Stimulated activated CD4-positive, alpha-beta T cell treated with anti-CD3 and anti-CD28 coated beads, Interleukin-2, amount 100 ng/mL, for 24 hours (primary cell): ENCODE results near the gene SERBP1.
"Not testable (repeated sequence)": the region's sequence is repeated elsewhere in the genome, so short reads cannot be mapped to it uniquely, and the experiment has no call there.

Source experiments
- DNase-seq, 2 donors: peaks; one replicate each; pipeline ENCODE4 v3.0.0-alpha.2; 2020

The SERBP1 gene

DNA sequence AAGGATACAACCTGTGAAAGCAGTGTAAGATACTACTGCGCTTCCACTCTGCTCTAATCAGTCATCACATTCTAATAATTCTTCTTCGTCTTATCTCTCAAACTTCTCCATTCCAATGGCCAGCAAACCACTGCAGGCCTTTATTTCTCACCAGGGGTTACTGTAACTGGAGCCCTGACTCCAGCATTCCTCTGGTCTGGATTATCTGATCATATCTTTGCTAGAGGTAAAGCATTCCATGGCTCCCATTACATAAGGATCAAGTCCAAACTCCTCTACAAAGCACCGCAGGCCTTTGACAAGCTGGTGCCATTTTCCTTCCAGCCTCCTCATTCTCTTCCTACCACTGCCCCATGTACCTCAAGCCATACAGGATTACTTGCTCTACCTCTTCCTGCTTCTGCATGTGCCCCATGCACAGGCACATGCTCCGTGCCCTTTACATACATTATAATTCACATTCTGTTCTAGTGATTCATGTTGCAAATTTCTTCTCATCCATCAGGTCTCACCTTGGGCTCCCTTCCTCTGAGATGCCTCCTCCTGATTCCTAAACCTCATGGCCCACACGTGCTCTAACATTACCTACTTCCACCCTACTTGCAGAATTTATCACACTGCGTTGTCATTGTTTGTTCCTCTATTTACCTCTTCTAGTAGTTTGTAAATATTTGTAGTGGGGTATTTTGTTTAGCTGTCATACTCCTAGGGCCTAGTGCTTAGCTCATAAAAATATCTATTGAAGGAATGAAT, 9.3 kb upstream of the SERBP1 start:
- DNase-seq: no peak

DNA sequence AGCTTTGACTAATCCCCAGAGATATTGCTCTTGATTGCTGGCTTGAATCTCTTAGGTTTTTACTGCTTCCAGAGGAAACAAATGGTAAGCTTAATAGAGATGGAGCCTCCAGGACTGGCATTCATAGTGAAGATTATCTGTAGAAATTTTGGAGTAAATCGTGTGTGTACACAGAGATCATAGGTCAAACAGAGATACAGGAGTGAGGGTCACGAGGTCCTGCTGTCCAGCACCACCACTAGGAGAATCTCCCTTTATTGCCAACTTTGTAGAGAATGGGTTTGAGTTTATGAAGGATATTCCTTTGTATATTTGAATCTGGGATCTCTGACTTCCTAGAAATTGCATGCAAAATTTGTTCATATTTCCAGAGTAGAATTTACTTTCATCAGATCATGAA, 7.8 kb upstream of the SERBP1 start:
- DNase-seq: no peak

DNA sequence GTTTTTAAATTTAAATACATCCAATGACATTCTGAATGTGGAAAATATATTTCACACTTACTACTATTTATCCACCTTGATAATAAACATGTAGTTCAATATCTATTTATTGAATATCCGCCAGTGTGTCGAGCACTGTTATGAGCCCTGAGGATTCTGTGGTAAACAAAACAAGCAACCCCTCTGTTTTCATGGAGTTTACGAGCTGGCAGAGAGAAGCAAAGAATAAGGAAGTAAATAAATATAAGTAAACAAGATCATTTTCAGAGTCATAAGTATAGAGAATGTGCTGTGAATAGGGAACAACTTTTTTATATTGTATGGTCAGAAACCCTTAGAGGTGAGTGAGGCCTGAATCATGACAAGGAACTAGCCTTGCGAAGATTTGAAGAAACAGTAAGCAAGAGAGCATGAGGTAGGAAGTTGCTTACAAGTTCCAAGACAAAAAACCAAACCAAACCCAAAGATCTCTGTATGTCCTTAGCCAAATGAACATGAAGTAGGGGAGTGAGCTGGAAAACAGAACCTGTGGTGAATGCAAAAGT, 6.4 kb upstream of the SERBP1 start:
- DNase-seq: no peak

DNA sequence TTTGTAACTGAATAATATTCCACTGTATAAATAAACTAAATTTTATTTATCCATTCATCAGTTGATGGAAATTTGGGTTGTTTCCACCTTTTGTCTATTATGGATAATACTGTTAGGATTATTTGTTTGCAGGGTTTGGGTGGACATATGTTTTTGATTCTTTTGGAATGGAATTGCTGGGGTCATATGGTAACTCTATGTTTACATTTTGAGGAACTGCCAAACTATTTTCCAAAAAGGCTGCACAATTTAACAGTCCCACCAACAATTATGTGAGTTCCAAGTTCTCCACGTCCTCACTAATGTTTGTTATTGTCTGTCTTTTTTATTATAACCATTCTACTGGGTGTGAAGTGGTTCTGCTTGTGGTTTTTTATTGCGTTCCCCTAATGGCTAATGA, 4.3 kb upstream of the SERBP1 start:
- DNase-seq: no peak

DNA sequence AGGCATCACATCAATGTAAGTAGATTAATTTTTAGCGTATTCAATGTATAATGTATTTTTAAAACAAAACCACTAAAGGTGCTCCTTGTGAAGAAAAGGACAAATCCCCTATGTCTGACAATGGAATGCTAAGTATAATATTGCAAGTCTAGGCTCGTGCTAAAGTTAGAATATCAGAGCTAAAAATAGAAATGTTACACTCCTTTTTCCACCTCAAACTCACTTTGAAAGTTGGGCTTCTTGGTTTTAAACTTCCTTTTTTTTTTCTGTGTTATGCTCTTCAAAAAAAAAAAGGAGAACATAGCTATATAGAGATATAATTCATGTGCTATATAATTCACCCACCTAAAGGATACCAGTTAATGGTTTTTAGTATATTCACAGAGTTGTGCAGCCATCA, 3.6 kb upstream of the SERBP1 start:
- no peak for DNase-seq

DNA sequence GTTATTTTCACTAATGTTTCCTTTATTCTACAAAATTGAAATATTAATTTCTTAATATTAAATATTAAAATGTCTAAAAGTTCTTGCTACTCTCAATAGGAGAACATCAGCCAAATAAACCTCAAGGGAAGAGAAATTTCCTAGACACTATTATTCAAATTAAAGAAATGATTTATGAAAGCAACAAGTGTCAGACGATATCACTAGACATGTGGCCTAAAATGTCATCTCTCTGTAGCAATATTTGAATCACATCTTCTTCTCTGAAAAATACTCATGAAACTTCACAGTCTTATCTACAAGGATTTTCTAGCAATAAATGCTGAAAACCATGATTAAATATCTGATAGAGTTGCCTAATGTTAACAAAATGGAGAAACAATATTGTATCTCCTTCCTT, 2.5 kb upstream of the SERBP1 start:
- no peak for DNase-seq

DNA sequence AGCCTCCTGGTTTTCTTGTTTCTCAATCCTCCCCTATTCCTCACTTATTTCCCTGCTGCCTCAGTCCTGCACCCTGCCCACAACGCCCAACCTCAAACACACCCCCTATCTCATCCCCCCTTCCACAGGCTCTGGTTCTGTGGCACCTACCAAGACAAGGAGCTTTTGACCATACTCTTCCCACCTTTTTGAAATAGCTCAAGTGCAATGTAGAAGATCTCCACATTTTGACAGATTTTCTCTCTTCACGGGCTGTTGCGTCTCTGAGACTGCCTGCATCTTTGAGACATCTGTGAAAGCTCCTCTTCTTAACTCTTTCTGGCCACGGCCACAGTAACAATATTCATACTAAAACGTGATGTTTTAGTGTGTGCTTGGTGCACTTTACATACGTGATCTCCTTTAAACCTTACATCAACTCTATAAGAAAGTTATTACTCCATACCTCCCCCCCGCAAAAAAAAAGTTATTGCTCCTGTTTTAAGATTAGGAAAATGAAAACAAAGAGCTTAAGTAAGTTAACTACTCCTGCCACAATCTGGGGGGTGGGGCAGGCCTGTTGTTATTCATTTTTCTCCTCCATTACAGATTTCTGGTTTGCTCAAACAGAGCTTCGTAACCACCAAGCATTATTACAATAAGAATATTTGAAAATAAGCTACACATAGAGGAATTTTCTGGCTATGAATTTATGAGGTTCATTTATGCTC, 1.8 kb upstream of the SERBP1 start:
- DNase-seq: no peak

DNA sequence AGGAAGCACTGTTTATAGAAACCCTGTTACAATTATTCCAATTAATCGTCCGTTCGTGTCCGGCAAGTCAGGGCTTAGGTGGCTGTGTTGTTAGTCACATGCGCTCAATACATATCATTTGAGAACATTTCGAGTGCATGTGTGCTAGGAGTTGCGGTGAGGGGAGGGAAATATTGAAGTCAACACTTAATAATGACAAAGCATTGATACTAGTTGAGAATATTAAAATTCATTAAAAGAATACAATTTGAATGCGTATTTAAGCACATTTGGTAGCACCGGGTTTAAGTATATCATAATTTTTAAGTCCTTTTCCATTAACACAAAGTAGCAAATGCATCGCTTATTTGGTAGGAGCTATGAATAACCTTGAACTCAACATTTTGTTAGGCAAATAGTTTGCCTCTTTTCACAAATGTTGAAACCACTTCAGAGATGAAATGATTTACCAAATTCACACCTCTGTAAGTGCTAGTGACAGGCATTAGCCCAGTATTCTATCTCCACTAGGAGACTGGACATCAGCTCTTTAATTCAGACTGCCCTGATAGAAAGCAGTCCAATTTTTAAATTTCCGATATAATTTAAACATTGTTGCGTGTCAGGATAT, 1.1 kb upstream of the SERBP1 start:
- no peak for DNase-seq

DNA sequence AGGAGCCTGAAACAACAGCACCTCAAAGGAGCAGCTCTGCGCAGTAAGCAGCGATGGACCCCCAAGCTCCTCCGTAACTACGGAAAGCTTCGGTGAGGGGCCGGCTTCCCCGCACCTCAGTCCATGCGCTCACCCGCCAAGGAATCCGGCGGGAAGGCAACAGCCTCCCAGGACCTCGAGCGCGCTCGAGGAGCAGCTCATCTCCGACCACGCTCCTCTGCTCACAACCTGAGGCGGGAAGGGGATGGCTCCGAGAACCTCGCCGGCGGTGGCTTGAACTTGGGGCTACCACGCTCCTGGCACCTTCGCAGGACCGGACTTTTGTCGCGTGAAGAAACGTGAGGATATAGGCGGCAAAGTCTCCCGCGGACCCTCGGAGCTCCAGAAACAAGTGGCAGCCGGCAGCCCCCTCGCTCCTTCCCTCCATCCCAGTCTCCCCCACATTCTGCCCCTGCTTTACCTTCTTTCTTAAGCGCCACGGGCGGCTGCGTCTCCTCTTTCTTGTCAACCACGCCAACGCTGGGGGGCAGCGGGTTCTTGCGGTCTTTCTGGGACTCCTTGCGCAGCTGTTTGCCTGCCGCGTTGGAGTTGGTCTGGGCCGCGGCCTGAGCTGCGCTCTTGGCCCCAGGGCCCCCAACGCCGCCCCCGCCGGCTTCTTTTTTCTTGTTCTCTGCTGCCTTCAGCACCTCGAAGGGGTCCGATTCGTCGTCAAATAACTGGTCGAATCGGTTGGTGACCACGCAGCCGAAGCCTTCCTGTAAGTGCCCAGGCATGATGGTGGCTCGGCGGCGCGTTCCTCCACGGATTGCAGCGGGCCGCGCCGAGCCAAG, 459 bp downstream of the SERBP1 start:
- peak; percentile 47 for DNase-seq

DNA sequence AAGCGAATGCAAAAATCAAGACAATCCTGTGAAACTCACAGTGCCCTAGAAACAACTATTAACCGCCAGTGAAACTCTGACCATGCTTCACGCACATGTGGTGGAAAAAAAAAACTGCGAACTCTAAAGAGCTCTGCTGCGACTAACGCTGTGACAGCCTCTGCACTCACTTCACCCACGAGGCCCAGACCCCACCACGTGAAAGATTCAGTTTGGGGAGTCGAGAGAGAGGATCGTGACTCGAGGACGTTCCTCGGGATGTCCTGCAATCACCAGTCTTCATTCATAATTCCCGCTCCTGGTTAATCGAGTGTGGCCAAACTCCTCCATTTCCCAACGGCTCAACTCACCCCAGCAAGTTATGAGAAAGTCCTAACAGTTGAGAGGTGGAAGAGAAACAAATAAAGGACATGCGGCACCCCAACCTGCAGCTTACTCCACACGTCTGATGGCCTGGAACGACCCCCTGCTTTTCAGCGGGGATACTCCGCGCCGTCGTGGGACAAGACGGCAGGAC, 1.1 kb downstream of the SERBP1 start:
- DNase-seq: peak; percentile 58 to 71

DNA sequence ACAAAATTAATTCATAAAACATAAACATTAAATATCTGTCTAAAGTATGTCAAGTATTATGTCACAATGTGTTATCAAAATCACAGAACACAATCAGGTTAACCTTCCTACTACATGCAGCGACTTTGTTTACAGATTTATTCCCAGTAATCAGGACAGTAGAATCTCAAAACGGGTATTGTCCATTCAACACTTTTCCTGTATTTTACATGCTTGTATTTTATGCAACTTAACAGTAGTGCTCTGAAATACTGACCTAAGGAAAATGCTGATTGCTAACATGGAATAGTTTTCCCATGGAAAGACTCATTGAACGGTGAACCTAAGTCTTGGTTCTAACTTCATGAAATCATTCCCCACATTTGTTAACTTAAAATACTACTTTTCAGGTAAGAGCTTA, 2.3 kb downstream of the SERBP1 start:
- DNase-seq: no peak

DNA sequence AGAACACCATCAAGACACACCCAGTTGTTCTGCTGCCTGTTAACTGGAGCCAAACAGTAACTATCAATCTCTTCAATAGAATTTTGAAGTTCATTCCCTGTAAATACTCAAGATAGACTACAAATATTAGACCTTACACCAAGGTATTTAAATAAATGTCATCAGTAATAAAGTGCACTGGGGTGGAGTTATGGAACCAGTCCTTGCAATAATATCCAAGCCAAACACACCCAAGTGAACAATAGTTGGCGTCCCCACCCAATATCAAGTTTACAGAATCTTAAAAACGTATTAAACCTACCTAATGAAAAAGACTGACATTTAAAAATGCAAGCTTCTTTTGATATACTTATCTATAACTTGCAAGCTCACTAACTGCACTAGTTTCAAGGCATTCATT, 2.7 kb downstream of the SERBP1 start:
- DNase-seq: no peak

DNA sequence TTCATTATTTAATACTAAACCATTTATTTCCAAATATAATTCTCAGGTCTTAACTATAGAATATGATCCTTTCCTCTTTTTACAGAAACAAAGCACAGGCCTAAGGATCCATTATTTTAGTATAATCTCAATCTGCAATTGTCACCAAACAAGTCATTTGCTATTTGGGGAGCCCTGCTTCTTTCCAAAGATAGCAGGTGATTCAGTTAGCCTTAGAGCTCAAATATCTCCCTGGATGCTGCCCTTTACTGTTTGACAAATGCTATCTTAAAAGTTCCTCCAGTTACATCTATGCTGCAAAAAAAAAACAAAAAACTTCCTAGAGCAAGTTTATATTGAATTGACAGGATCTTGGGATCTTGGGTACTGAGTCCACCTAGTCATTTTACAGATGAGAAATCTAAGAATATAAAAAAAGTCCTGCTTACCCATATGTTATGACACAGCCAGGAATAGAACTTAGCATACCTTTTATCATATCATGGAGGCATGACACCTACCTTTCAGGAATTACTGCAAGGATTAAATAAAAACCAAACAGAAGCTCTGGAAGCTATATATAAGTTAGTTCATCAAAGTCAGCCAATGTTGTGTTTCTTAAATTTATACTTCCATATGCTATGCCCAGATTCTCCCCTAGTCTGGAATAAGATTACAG, 9.2 kb downstream of the SERBP1 start:
- DNase-seq: no peak

DNA sequence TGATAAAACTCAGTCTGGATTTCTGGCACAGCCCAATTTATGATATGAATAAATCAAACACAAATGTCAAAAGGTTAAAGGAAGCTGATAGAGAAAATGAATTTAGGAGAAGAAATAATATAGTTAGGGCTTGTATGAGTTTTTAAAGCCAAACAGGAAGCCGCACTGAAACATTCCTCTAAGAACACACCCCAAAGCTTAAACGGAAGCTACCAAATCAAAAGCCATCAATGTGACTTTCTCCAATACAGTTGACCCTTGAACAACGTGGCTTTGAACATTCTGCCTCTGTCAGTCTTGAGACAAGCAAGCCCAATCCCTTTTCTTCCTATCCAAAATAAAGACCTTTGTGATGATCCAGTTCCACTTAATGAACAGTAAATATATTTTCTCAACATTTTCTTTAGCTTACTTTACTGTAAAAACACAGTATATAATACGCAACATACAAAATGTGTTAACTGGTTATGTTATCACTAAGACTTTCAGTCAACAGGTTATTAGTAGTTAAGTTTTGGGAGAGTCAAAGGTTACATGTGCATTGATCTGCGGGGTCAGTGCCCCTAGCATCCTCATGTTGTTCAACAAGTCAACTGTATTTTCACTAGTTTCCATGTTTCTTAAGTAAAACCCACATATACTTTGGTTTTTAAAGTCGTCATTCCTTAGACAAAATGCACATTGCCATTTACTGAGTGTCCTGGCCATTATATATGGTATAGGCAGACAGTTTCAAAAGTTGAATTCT, 11.2 kb downstream of the SERBP1 start:
- no peak for DNase-seq

DNA sequence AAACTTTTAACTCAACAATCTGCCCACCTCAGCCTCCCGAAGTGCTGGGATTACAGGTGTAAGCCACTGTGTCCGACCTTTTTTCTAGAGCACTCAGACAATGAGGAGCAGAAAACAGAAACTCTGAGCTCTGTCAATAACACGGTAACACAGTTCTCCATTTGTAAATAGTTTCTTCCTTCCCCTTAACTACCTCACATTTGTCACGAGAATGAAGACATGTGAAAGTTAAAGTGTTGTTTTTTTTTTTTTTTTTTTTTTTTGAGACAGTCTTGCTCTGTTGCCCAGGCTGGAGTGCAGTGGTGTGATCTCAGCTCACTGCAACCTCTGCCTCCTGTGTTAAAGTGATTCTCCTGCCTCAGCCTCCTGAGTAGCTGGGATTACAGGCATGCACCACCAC, 12.5 kb downstream of the SERBP1 start:
- DNase-seq: not testable (repeated sequence)

DNA sequence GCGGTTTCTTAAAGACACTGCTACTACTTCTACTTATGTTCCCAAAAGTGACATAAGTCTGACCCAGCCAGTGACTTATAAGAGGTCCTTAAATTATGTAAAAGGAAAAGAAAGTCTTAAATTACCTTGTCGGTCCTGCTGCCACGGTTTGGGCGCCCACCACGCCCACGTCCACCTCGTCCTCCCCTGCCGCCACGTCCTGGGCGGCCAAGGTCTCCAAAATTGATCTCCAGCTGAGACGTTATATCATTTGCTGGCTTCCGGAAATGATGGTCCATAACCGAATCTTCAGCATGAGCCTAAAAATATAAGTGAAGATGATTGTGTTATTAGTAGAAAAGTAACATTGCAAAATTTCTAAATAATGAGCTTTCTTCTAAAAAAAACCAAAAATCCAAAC, 15.2 kb downstream of the SERBP1 start:
- no peak for DNase-seq

DNA sequence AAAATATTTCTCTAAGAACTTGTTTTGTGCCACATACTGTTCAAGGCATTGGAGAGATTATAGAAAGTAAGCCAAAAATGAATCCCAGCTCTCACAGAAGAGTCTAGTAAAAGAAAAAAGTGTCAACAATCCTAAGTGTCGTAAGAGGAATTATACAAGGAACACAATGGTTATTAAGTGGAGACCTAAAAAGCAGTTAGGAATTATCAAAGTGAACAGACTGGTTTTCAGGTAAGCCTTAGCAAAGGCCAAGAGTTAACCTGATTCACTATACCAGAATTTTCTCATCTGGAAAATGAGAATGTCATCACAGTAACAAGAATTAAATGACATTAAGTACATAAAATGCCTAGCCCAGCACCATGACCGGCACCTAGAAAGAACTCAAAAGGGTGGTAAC, 15.6 kb downstream of the SERBP1 start:
- DNase-seq: no peak

DNA sequence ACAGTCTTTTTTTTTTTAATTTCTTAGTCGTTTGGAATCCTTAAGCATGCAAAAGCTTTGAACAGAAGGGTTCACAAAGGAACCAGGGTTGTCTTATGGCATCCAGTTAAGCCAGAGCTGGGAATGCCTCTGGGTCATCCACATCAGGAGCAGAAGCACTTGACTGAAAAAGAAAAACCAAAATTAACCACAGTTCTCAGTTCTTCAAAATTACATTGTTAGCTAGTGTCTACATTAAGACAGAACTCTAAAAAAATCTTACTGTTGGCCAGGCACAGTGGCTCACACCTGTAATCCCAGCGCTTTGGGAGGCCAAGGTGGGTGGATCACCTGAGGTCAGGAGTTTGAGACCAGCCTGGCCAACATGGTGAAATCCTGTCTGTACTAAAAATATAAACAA, 17.1 kb downstream of the SERBP1 start:
- not testable (repeated sequence) for DNase-seq

DNA sequence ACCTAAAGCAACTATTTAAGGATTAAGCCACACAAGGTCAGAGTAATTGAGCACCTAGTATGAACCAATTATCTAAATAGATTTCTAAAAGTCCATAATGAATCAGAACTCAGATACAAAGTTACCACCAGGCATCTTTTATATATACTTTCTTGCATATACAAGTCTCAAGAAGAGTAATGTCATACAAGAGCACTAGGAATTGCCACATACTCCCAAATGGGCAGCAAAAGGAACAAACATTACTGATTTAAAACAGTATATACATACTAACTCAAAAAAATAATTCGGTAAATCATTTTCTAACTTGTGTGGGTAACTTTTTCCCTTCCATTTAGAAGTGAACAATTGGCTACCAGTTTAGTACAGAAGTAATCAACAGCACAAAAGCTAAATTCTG, 22.1 kb downstream of the SERBP1 start:
- no peak for DNase-seq

DNA sequence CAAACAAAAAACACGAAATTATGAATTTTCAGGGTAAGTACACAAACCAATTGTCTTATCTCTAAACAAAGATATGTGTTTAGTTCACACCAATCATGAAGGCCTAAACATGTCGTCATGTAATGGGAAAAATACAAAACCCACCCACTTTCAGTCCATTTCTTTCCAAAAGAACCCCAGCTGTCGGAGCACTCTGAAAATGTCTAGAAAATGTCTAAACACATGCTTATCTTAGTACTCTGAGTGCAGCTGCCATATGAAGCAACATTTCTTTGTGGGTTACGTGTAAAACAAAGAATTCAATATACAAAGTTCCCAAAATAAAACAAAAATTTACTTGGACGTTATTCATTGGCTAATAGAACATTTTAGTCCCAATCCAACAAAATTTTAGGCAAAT, 22.7 kb downstream of the SERBP1 start:
- no peak for DNase-seq

DNA sequence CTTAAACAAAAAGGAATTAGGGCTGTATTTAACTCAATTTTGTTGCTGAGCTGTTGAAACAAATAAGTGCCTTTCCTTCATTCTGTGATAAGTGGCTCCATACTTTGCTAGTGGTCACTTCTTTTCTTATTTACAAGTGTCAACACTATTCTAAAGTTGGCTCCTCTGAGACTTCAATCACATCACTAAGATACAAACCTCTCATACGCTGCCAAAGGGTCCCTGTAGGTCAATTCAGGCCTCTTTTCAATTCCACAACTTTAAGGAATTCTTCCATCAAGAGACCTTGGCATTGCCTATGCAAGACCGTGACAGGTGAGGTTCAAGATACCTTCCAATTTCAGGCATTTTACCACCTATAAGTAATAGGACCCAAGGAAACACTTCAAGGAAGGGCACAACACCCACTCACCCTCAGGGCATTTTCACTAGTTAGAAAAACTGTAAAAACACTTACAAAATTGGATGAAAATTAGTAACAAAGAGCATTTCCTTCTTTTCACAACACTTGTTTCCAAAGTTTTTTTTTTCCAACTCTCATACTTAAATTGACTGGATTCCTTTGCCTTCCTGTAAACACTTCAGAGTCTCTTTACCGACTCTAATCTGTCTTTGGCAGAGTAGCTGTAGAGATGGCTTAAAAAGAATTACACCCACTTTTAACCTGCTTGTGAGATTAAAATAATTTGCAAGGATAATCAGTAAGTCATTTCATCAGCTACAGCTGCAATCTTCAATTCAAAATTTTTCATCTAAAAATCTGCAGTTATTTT, 24.5 kb downstream of the SERBP1 start:
- no peak for DNase-seq
